ENCODE data around the gene NECTIN1.

GRCh38 chr11:119607726-119608125 lies 121.3 kb downstream of the NECTIN1 start:
- no peak for TF ChIP-seq CTCF (IDR thresholded peaks at IDR 0.05; ENCODE audit: low read depth, low read length)
- TF ChIP-seq EZH2phosphoT487 (IDR thresholded peaks at IDR 0.05; ENCODE audit: low read depth), result no peak
